K562 (cell line): Measurements from ENCODE around the gene EGR4. TPM values are rescaled to one million over a fixed set of nuclear protein-coding genes. Genes with fewer than 3 reads are reported as not detected.

Source experiments
- ASH1L ChIP-seq: fragments of 450-650 bp; IDR thresholded peaks from 2 replicates; pipeline ENCODE4 v1.6.1; 2018; ENCODE audit warnings: borderline replicate concordance, mild to moderate bottlenecking, low read depth; ENCODE audit not compliant: partially characterized antibody
- CTBP1 ChIP-seq: fragments of 450-650 bp; IDR thresholded peaks from 2 replicates; pipeline ENCODE4 v1.6.1; 2016; ENCODE audit warnings: borderline replicate concordance
- GMEB1 ChIP-seq: fragments of 250-450 bp; sonication (Bioruptor Pico); IDR thresholded peaks from 2 replicates; pipeline ENCODE4 v1.4.0; 2020; ENCODE audit warnings: mild to moderate bottlenecking
- HDAC6 ChIP-seq: IDR thresholded peaks from 2 replicates; pipeline ENCODE4 v1.6.1; 2012; ENCODE audit warnings: low read depth, mild to moderate bottlenecking, control low read depth, inconsistent platforms, low read length, moderate library complexity
- HIVEP1 ChIP-seq: fragments of 250-450 bp; sonication (Bioruptor Pico); IDR thresholded peaks from 2 replicates; pipeline ENCODE4 v1.4.0; 2020; ENCODE audit warnings: mild to moderate bottlenecking
- HMG20B ChIP-seq: fragments of 250-450 bp; sonication (Bioruptor Pico); IDR thresholded peaks from 2 replicates; pipeline ENCODE4 v1.5.0; 2021; ENCODE audit warnings: mild to moderate bottlenecking
- KDM2B ChIP-seq: fragments of 250-450 bp; sonication (Bioruptor Pico); IDR thresholded peaks from 2 replicates; pipeline ENCODE4 v1.8.0; 2021; ENCODE audit warnings: mild to moderate bottlenecking, moderate library complexity
- NBN ChIP-seq: fragments of 450-650 bp; IDR thresholded peaks from 2 replicates; pipeline ENCODE4 v1.6.1; 2016; ENCODE audit warnings: low read depth, mild to moderate bottlenecking
- NR2C1 ChIP-seq, 2 experiments: fragments of 450-650 bp; IDR thresholded peaks; 2 replicates each; pipeline ENCODE4 v1.6.1; 2017; ENCODE audit warnings: mild to moderate bottlenecking in 2 of 2, antibody characterized with exemption in 1 of 2, inconsistent platforms in 1 of 2, missing compliant biosample characterization in 1 of 2, missing genetic modification characterization in 1 of 2
- THRA ChIP-seq: fragments of 450-650 bp; IDR thresholded peaks from 2 replicates; pipeline ENCODE4 v1.6.1; 2017; ENCODE audit warnings: mild to moderate bottlenecking, moderate library complexity
- U2AF2 ChIP-seq: fragments of 200-400 bp; formaldehyde crosslinking; optimal IDR thresholded peaks from 2 replicates; pipeline ENCODE3; 2017; ENCODE audit warnings: low read depth, mild to moderate bottlenecking, low read length
- YY1 ChIP-seq, 3 experiments: IDR thresholded peaks; 2 replicates each; pipeline ENCODE4 v1.6.1; 2011; ENCODE audit warnings: low read length in 2 of 3, mild to moderate bottlenecking in 2 of 3, moderate library complexity in 2 of 3, borderline replicate concordance in 1 of 3, control low read depth in 1 of 3, low read depth in 1 of 3; ENCODE audit not compliant: insufficient read depth in 3 of 3, insufficient replicate concordance in 2 of 3, control insufficient read depth in 1 of 3, insufficient read length in 1 of 3; ENCODE audit errors: extremely low read depth in 1 of 3
- ZNF551 ChIP-seq: fragments of 250-450 bp; sonication (Bioruptor Pico); IDR thresholded peaks from 2 replicates; pipeline ENCODE4 v1.5.0; 2021; ENCODE audit warnings: mild to moderate bottlenecking, moderate library complexity
- ZNF584 ChIP-seq: fragments of 200-800 bp; sonication (Bioruptor generic); IDR thresholded peaks from 2 replicates; pipeline ENCODE4 v1.6.1; 2016; ENCODE audit warnings: low read depth, mild to moderate bottlenecking, missing genetic modification characterization, missing compliant biosample characterization
- polyA plus RNA-seq, 8 experiments: library from polyadenylated mRNA; depleted of rRNA in 4 of 8; stranded (reverse) in 5 of 8; unstranded in 3 of 8; fragments of >200 nt; fragmentation: Nextera tagmentation in 2 of 8; fragmentation: Illumina TruSeq in 1 of 8; extraction: Ambion mirVana in 2 of 8; extraction: Trizol in 1 of 8; gene quantifications; 2 replicates each; pipeline versions ENCODE4 v1.2.1 to v1.2.3, GENCODE V29; 2011 to 2014; ENCODE audit warnings: inconsistent platforms in 1 of 8, missing spikeins in 1 of 8
- total RNA-seq, 7 experiments: library from RNA; depleted of rRNA in 6 of 7; stranded (reverse); fragments of >200 nt in 6 of 7; fragmentation: Illumina TruSeq in 2 of 7; extraction: Trizol in 2 of 7; gene quantifications; 2 replicates each; pipeline versions ENCODE4 v1.2.1 to v1.2.3, GENCODE V29; 2011 to 2021; ENCODE audit warnings: low replicate concordance in 1 of 7
- TF ChIP-seq, protein P1 (sequence below), 2 experiments: IDR thresholded peaks in 1 of 2; conservative IDR thresholded peaks in 1 of 2; 2 replicates each; pipeline ENCODE4 v1.6.1; 2016; ENCODE audit warnings: low read depth in 2 of 2, mild to moderate bottlenecking in 1 of 2, missing compliant biosample characterization in 1 of 2, missing genetic modification characterization in 1 of 2, moderate library complexity in 1 of 2
- TF ChIP-seq, protein P2 (sequence below), 3 experiments: fragments of 200-800 bp in 1 of 3; fragments of 250-450 bp in 1 of 3; fragments of 450-650 bp in 1 of 3; sonication (Bioruptor Pico) in 1 of 3; sonication (Bioruptor generic) in 1 of 3; formaldehyde crosslinking in 1 of 3; IDR thresholded peaks; 2 replicates each; pipeline versions ENCODE4 v1.6.1 to v1.8.0; 2016 to 2022; ENCODE audit warnings: mild to moderate bottlenecking in 2 of 3, missing genetic modification characterization in 2 of 3, missing compliant biosample characterization in 1 of 3, moderate library complexity in 1 of 3

Gene EGR4
- total and polyA plus RNA-seq, 9 of the 15 experiments (the other 6 are each of a cell fraction or from before 2014, with no cell fraction given): not detected

GRCh38 chr2:73293534-73294171 lies at the start of gene EGR4 (continued):
- peak; percentile 87; the same call in 1 of the 2 replicates for TF ChIP-seq HDAC6
- TF ChIP-seq THRA: no peak
- no peak for TF ChIP-seq ZNF584 (CRISPR knock-in tag)
- no peak for TF ChIP-seq NR2C1 (IDR thresholded peaks at IDR 0.05)
- no peak for TF ChIP-seq NR2C1 (tag; IDR thresholded peaks at IDR 0.05)
- no peak for TF ChIP-seq NBN
- no peak for TF ChIP-seq KDM2B (CRISPR knock-in tag)
- peak in 1 of 3 experiments; percentile 33 for TF ChIP-seq YY1 (IDR thresholded peaks at IDR 0.05; ENCODE audit: borderline replicate concordance in 1 of 3, control insufficient read depth in 1 of 3, extremely low read depth in 1 of 3, insufficient read depth in 3 of 3, insufficient read length in 1 of 3, insufficient replicate concordance in 2 of 3, low read depth in 1 of 3, low read length in 2 of 3)
- no peak for TF ChIP-seq U2AF2
- no peak for TF ChIP-seq HMG20B (CRISPR knock-in tag)
- TF ChIP-seq, protein P1, sequence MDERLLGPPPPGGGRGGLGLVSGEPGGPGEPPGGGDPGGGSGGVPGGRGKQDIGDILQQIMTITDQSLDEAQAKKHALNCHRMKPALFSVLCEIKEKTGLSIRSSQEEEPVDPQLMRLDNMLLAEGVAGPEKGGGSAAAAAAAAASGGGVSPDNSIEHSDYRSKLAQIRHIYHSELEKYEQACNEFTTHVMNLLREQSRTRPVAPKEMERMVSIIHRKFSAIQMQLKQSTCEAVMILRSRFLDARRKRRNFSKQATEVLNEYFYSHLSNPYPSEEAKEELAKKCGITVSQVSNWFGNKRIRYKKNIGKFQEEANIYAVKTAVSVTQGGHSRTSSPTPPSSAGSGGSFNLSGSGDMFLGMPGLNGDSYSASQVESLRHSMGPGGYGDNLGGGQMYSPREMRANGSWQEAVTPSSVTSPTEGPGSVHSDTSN (CRISPR knock-in tag; IDR thresholded peaks at IDR 0.05; ENCODE audit: low read depth): no peak
- TF ChIP-seq, protein P1 (tag; conservative IDR thresholded peaks at IDR 0.05; ENCODE audit: low read depth): no peak
- no peak for TF ChIP-seq ZNF551 (CRISPR knock-in tag)
- peak; percentile 98 for TF ChIP-seq HIVEP1
- TF ChIP-seq, protein P2, sequence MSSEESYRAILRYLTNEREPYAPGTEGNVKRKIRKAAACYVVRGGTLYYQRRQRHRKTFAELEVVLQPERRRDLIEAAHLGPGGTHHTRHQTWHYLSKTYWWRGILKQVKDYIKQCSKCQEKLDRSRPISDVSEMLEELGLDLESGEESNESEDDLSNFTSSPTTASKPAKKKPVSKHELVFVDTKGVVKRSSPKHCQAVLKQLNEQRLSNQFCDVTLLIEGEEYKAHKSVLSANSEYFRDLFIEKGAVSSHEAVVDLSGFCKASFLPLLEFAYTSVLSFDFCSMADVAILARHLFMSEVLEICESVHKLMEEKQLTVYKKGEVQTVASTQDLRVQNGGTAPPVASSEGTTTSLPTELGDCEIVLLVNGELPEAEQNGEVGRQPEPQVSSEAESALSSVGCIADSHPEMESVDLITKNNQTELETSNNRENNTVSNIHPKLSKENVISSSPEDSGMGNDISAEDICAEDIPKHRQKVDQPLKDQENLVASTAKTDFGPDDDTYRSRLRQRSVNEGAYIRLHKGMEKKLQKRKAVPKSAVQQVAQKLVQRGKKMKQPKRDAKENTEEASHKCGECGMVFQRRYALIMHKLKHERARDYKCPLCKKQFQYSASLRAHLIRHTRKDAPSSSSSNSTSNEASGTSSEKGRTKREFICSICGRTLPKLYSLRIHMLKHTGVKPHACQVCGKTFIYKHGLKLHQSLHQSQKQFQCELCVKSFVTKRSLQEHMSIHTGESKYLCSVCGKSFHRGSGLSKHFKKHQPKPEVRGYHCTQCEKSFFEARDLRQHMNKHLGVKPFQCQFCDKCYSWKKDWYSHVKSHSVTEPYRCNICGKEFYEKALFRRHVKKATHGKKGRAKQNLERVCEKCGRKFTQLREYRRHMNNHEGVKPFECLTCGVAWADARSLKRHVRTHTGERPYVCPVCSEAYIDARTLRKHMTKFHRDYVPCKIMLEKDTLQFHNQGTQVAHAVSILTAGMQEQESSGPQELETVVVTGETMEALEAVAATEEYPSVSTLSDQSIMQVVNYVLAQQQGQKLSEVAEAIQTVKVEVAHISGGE (CRISPR knock-in tag; IDR thresholded peaks at IDR 0.05): no peak
- TF ChIP-seq CTBP1: peak; percentile 51
- no peak for TF ChIP-seq ASH1L
- TF ChIP-seq GMEB1 (CRISPR knock-in tag): peak; percentile 65
